ENCODE data around the gene FUT7. TPM values are rescaled to one million over a fixed set of nuclear protein-coding genes. Genes with fewer than 3 reads are reported as not detected.
A peak's percentile ranks its signal among the peaks of the same experiment; 100 is the strongest.

FUT7 gene
- total and polyA plus RNA-seq, 2 of the 13 experiments (the other 11 are each of a cell fraction or from before 2014, with no cell fraction given), result 0.05 TPM; not detected in 1

DNA sequence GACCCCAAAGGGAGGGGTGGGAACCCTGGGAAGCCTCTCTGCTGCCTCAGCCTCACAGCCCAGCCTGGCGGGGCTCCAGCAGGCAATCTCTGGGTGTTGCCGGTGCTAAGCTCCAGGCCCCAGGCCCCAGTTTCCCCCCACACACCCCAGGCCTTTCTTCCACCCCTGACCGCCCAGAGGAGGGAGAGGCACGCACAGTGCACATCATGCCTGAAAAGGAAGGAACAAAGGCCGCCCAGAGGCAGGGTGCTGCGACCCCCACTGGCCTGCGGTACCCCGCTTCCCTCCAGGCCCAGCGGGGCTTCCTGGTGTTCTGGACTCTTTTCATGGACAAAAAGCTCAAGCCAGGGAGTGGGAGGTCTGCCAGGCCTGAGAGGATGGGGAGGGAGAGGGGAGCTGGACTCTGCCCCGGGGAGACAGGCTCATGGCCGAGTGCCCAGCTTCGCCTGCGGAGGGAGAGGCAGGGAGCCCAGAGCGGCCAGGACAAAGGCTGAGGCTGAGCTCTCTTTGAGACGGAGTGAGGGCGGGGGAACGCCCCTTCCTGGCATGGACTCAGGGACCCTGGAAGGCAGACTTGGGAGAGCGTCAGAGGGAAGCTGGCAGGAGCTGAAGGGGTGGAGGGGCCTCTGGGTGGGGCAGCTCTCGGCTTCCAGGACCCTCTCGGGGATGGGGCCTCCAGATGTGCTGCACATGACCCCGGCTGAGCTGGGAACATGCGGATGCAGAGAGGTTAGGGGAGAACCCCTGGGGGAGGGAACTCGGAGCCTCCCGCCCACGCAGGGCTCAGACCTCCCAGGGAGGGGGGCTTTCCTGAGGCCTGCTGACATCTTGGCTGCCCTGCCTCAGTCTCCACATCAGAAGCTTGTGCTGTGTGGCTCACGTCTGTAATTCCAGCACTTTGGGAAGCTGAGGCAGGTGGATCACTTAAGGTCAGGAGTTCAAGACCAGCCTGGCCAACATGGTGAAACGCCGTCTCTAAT, 23.8 kb upstream of the FUT7 start (continued):
- TF ChIP-seq, protein P1, sequence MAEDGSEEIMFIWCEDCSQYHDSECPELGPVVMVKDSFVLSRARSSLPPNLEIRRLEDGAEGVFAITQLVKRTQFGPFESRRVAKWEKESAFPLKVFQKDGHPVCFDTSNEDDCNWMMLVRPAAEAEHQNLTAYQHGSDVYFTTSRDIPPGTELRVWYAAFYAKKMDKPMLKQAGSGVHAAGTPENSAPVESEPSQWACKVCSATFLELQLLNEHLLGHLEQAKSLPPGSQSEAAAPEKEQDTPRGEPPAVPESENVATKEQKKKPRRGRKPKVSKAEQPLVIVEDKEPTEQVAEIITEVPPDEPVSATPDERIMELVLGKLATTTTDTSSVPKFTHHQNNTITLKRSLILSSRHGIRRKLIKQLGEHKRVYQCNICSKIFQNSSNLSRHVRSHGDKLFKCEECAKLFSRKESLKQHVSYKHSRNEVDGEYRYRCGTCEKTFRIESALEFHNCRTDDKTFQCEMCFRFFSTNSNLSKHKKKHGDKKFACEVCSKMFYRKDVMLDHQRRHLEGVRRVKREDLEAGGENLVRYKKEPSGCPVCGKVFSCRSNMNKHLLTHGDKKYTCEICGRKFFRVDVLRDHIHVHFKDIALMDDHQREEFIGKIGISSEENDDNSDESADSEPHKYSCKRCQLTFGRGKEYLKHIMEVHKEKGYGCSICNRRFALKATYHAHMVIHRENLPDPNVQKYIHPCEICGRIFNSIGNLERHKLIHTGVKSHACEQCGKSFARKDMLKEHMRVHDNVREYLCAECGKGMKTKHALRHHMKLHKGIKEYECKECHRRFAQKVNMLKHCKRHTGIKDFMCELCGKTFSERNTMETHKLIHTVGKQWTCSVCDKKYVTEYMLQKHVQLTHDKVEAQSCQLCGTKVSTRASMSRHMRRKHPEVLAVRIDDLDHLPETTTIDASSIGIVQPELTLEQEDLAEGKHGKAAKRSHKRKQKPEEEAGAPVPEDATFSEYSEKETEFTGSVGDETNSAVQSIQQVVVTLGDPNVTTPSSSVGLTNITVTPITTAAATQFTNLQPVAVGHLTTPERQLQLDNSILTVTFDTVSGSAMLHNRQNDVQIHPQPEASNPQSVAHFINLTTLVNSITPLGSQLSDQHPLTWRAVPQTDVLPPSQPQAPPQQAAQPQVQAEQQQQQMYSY (CRISPR knock-in tag; IDR thresholded peaks at IDR 0.05), result peak; percentile 84; the same call in 1 of the 2 replicates
- TF ChIP-seq ZNF704 (CRISPR knock-in tag; IDR thresholded peaks at IDR 0.05; ENCODE audit: borderline replicate concordance) (peak; percentile 32; the same call in 1 of the 2 replicates), STAT5B (CRISPR knock-in tag; IDR thresholded peaks at IDR 0.05) (no peak), ZNF597 (CRISPR knock-in tag; IDR thresholded peaks at IDR 0.05) (no peak), POGK (CRISPR knock-in tag; conservative IDR thresholded peaks at IDR 0.05) (no peak), GLMP (CRISPR knock-in tag; IDR thresholded peaks at IDR 0.05; ENCODE audit: borderline replicate concordance) (no peak), GTF3A (CRISPR knock-in tag; conservative IDR thresholded peaks at IDR 0.05) (no peak), ZNF768 (CRISPR knock-in tag; IDR thresholded peaks at IDR 0.05) (no peak), MYC (CRISPR knock-in tag; IDR thresholded peaks at IDR 0.05; ENCODE audit: borderline replicate concordance) (peak; percentile 59), MTERF4 (CRISPR knock-in tag; IDR thresholded peaks at IDR 0.05) (no peak), SMYD3 (CRISPR knock-in tag; IDR thresholded peaks at IDR 0.05) (no peak)
- TF ChIP-seq, protein P2, sequence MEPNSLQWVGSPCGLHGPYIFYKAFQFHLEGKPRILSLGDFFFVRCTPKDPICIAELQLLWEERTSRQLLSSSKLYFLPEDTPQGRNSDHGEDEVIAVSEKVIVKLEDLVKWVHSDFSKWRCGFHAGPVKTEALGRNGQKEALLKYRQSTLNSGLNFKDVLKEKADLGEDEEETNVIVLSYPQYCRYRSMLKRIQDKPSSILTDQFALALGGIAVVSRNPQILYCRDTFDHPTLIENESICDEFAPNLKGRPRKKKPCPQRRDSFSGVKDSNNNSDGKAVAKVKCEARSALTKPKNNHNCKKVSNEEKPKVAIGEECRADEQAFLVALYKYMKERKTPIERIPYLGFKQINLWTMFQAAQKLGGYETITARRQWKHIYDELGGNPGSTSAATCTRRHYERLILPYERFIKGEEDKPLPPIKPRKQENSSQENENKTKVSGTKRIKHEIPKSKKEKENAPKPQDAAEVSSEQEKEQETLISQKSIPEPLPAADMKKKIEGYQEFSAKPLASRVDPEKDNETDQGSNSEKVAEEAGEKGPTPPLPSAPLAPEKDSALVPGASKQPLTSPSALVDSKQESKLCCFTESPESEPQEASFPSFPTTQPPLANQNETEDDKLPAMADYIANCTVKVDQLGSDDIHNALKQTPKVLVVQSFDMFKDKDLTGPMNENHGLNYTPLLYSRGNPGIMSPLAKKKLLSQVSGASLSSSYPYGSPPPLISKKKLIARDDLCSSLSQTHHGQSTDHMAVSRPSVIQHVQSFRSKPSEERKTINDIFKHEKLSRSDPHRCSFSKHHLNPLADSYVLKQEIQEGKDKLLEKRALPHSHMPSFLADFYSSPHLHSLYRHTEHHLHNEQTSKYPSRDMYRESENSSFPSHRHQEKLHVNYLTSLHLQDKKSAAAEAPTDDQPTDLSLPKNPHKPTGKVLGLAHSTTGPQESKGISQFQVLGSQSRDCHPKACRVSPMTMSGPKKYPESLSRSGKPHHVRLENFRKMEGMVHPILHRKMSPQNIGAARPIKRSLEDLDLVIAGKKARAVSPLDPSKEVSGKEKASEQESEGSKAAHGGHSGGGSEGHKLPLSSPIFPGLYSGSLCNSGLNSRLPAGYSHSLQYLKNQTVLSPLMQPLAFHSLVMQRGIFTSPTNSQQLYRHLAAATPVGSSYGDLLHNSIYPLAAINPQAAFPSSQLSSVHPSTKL (CRISPR knock-in tag; IDR thresholded peaks at IDR 0.05), result peak; percentile 35; the same call in 1 of the 2 replicates
